Esophagus squamous epithelium (tissue), 4 donors: ENCODE measurements around the gene SAA4.

Experiments
- CTCF ChIP-seq, 6 experiments: fragments of 450-650 bp in 4 of 6; fragments of 200-600 bp in 2 of 6; sonication (generic) in 2 of 6; IDR thresholded peaks; one replicate each; pipeline ENCODE4 v1.5.1; 2016 to 2019; ENCODE audit warnings: antibody characterized with exemption in 6 of 6, mild to moderate bottlenecking in 4 of 6, moderate library complexity in 4 of 6
- POLR2A ChIP-seq, 4 donors: fragments of 450-650 bp; IDR thresholded peaks; one replicate each; pipeline ENCODE4 v1.6.1; 2017; ENCODE audit warnings: antibody characterized with exemption in 4 of 4, mild to moderate bottlenecking in 4 of 4, moderate library complexity in 3 of 4

- TF ChIP-seq CTCF (IDR thresholded peaks at IDR 0.05) = no peak
- no peak for TF ChIP-seq POLR2A (IDR thresholded peaks at IDR 0.05)
Observed at GRCh38 chr11:18236664-18237356, at the start of gene SAA4.
